HG03432 (cell line): Measurements from ENCODE around the gene PMVK.
"Not testable (repeated sequence)": the region's sequence is repeated elsewhere in the genome, so short reads cannot be mapped to it uniquely, and the experiment has no call there.

Experiments
- ATAC-seq: cut with Tn5 transposase; IDR thresholded peaks from one replicate; pipeline ENCODE4 v1.9.1; 2021; ENCODE audit warnings: mild to moderate bottlenecking, moderate library complexity; ENCODE audit not compliant: unreplicated experiment

Gene PMVK

DNA sequence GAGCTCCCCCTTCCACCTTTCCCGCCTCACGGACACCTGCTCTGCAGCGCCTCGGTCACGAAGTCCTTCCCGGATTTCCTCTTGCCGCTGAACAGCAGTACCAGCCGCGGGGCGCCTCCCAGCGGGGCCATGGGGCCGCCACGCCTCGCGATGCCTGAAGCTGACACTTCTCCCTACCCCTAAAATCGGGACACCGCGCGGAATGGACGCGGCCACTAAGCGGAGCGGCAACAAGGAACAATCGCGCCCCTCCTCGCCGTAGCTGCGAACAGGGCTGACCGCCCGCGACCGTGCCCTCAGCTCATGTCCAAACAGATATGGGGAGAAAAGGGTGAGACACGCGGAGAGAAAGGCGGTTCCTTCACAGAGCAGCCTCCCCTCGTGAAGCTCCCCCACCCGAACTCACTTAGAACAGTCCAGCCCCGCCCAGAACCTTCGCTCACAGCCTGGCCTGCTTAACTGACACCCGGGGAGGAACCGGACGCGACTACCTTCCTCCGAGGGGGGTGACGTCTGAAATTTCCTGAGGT is at the start of gene PMVK:
Gene PMVK (minus strand): TSS at position 165 of the 530 bp plus-strand sequence. CDS start 34 bp downstream, at position 131.
- ATAC-seq, result peak; percentile 80

GRCh38 chr1:154983776-154984466 is 47.4 kb upstream of the PMVK start:
- ATAC-seq, result no peak

DNA sequence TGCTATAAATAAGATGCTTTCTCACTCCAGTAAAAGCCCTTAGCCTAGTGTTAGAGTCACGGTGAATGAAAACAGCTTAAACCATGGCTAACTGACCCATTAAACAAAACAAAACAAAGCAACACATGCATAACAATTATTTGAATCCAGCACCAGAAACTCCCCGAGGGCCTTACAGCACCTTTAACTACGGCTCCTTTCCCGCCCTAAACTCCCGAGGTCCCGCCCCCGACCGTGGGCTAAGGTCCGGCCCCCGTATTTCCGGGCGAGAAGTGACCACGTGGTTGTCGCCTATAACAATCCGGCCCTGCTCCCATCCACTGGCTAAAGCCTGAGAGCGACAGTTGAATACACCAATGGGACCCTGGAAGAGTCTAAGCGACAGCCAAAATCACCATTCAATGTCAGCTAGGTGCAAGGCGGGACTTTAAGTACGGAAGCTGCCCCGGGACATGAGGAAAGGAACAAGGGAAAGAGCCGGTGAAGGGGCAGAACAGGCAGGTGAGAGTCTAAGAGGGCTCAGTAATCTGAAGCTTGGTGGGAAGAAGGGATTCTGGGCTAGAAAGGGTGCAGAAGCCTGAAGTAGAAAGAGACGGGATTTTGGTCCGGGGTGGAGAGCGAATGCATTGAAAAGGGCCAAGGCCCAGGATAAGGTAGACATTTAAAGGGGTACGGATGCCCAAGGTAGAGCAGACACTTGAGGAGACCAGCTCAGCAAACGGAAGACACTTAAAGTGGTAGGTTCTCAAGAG is 46.6 kb upstream of the PMVK start, which contains the start of gene FLAD1:
Gene FLAD1 (plus strand): TSS at position 448 of the 752 bp plus-strand sequence. CDS start 351 bp downstream, outside the sequence.
- peak; percentile 96 for ATAC-seq

DNA sequence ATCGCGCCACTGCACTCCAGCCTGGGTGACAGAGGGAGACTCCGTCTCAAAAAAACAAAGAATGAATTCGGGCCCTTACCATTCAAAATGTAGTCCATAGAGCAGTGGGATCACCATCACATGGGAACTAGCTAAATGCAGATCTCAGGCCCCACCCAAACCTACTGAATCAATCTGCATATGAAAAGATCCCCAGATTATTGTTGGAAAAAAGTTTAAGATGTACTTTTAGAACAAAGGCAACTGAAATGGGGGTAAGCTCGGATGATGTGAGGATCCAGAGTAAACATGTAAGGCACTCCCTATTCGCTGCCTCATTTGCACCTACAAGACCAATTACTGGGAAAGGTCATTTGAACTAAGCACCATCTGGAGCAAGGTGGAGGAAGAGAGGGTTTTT is 45.8 kb upstream of the PMVK start:
- no peak for ATAC-seq

GRCh38 chr1:154978360-154978759 is 41.8 kb upstream of the PMVK start:
- no peak for ATAC-seq

DNA sequence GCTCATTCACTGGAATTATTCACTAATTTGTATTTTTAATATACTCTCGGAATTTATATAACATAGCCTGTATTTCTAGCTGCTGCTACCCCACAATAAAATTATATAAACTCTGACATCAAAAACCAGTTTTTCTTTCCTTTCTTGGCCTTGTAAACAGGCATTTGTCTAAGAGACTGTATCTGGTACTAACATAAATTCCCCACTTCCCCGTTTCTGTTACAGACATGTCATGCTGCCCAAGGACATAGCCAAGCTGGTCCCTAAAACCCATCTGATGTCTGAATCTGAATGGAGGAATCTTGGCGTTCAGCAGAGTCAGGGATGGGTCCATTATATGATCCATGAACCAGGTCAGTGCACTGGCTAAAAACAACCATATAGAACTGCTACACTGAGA is 41.2 kb upstream of the PMVK start:
- ATAC-seq, result not testable (repeated sequence)

DNA sequence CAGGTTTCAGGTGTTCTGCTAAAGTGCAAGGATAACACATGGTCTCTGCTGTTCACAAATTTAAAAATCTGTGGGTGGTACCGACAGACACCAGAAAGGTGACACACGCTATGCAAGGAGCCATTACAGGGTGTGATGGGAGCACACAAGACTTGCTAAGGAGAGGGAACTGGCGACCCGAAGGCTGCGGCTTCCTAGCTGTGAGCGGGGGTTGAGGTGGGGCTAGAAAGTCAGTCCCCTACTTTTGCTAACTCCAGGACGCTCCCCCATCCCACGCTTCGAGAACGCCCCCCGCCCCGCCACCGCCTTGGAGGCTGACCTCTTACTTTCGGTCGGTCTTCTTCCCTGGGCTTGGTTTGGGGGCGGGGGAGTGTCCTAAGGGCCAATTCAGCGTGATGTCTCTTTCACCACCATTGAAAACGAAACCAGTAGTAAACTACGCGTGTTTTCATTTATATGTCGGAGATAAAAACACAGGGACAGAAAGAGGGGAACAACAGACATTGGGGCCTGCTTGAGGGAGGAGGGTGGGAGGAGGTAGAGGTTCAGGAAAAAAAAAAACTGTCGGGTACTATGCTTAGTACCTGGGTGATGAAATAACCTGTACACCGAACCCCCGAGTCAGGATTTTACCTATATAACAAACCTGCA is 39.0 kb upstream of the PMVK start:
- no peak for ATAC-seq

DNA sequence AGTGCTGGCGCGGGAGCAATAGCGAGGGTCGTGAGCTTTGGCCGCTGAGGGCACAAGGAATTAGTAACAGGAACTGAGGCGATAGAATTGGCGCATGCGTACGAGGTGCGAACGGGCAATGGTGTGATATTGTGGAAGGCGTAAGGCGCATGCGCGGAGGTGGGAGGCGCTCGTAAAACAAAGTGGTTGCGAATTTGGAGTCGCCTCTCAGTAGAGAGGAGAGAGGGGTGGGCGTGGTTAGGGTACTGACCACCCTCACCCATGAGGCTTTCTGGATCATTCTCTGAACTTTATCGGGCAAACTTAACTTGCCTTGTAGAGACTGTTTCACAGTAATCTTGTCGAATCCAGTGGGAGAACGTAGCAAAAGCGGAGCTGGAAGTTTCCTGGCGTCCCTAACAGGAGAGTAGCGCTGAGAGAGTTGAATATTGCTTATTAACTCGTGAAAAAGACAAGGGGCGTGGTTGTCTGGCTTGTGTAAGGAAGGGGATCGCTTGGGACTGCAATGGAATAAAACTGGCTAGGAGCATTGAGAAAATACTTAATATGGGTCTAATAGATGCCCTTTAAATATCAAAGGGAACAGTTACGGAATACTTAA is 38.4 kb upstream of the PMVK start:
- peak; percentile 47 for ATAC-seq

DNA sequence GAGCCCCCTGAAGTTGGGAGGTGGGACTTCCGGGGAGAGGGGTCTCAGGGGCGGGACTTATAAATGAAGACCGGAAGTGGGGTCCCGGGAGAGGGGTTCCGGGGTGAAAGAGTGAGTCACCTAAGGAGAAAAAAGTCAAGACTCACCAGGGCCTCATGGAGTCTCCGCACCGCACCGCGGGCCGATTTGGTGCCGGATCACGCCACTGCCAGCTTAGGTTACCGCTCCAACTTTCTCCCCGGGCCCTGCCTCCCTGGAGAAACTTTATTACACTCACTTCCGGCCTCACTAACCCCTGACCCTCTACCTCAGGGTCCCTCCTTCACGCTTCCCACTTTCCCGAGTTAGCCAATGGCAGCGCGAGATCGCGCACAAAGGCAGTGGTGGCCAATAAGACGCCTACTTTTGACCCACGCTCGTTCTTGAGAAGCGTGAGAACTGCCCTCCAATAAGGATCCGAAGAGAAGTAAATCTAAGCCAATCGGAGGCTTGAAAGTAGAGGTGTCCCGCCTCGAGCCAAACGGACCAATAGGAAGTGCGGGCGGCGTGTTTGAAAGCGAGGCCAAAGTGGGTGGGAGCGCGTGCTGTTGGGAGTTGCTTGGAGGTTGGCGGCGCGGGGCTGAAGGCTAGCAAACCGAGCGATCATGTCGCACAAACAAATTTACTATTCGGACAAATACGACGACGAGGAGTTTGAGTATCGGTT is 37.7 kb upstream of the PMVK start, which contains the start of gene CKS1B:
Gene CKS1B (plus strand): TSS at position 580 of the 706 bp plus-strand sequence. CDS start 65 bp downstream, at position 645.
- ATAC-seq, result peak; percentile 73

DNA sequence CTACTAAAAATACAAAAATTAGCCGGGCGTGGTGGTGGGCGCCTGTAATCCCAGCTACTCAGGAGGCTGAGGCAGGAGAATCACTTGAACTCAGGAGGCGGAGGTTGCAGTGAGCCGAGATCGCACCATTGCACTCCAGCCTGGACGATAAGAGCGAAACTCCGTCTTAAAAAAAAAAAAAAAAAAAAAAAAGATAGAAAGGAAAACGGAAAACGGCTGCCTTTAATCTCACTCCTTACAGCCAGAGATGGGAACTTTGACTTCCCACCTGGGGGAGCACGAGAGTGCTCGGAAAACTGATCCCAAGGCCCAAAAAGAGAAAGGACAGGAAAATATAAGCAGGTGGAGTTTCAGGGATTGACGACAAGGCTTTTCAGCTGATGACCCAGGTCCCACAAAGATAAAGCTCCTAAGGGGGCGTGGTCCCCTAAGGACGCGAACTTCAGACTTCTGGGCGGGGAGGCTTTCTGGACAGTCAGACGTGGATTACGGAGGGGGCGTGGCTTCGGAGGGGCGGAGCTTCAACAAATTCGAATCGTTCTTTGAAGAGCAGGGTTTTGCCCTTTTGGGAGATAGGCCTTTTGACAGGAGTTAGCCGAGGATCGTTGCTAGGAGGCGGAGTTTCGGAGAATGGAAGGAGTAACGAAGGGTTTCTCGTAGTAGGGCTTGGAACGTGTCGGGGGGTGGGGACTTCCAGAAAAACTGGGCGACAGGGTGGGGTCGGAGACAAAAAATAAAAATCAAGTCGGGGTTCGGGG is 37.0 kb upstream of the PMVK start:
- ATAC-seq, result peak; percentile 24

- ATAC-seq, result no peak
These were observed 36.2 kb upstream of the PMVK start for GRCh38 chr1:154972517-154973343.

- ATAC-seq, result no peak
These were observed 35.6 kb upstream of the PMVK start for GRCh38 chr1:154972213-154972516.

DNA sequence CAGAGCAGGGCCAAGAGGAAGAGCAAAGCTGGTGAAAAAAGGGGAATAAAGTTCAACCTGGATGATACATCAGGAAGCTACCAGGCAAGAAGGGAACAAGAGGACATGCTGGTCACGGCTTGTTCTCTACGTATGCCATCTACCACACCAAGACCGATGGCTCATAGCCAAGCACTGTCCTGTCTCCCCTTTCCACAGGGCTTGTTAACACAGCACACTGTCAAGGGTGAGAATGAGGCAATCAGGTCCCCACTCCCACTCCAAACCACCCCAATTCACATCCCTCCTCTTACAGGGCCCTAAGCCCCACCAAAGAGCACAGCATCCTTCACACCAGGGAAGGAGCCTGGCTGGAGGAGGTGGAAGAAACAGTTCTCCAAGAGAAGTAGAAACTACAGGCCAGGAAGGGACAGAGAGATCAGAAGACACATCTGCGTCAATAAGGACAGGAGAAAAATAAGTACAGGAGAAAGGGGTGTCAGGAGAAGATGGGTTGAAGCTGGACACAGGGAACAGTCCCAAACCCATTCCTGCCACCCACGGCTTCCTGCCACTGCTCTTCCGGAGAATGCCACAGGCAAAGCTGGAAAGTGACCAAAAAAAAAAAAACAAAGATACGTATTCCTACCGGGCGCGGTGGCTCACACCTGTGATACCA is 35.0 kb upstream of the PMVK start:
- ATAC-seq, result no peak

GRCh38 chr1:154970631-154971340 is 34.3 kb upstream of the PMVK start, which contains the start of gene SHC1:
Gene SHC1, minus strand, starts transcription at chr1:154970747. Its CDS starts 221 bp downstream, at chr1:154970526.
- no peak for ATAC-seq

GRCh38 chr1:154969860-154970452 is 33.4 kb upstream of the PMVK start:
- ATAC-seq, result no peak

DNA sequence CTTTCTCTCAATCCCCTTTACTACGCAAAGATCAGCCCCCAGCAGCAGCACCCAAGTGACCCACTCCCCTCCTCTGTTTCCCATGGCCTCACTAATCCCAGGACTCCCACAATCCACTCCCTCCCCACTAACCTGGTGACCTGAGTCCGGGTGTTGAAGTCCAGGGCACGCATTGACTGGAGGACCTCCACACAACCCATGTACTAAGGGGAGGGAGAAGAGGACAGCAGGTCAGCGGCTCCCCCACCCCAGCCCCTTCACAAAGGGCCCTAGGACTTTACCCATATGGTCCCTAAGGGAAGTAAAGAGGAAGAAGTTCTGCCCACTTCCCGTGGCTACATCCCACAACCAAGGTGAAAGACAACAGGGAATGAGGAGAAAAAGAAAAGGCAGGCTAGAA is 32.7 kb upstream of the PMVK start:
- no peak for ATAC-seq

DNA sequence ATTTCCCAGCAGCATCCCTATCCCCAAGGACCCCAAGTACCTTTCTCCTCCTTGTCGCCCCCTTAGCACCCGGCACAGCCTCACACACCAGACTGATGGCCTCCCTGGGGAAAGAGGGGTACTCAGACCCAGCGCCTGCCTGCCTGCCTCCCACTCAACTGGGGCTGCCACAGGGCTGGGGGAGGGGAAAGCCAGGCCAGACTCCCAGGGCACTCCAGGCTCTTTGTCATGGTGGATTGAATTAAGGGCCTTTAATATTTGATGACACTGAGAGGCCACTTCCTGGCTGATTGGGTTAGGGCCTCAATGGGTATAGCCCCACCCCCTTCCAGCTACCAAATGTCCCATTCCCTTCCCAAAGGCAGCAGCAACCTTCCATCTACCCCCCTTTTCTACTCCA is 32.2 kb upstream of the PMVK start:
- ATAC-seq, result no peak
